K562 (cell line): ENCODE measurements around the gene S100G.

Experiments
- BHLHE40 ChIP-seq: IDR thresholded peaks from 2 replicates; pipeline ENCODE4 v1.6.1; 2011; ENCODE audit warnings: low read length, improper control_type of control experiment
- FOXK1 ChIP-seq: sonication (generic); formaldehyde crosslinking; IDR thresholded peaks from 2 replicates; pipeline ENCODE4 v1.8.0; 2022; ENCODE audit warnings: missing genetic modification reagents, mild to moderate bottlenecking, borderline replicate concordance
- HDAC1 ChIP-seq, 2 experiments: fragments of 450-650 bp; IDR thresholded peaks; 2 replicates each; pipeline ENCODE4 v1.6.1; 2016 to 2017; ENCODE audit warnings: inconsistent platforms in 1 of 2, mild to moderate bottlenecking in 1 of 2, moderate library complexity in 1 of 2
- JUN ChIP-seq, 2 experiments: sonication (generic) in 1 of 2; formaldehyde crosslinking in 1 of 2; IDR thresholded peaks; 2 replicates each; pipeline versions ENCODE4 v1.6.1 to v1.8.0; 2012 to 2022; ENCODE audit warnings: borderline replicate concordance in 2 of 2, mild to moderate bottlenecking in 2 of 2, improper control_type of control experiment in 1 of 2, low read depth in 1 of 2, low read length in 1 of 2, missing genetic modification reagents in 1 of 2
- KDM5B ChIP-seq: fragments of 200-600 bp; sonication (generic); IDR thresholded peaks from 2 replicates; pipeline ENCODE4 v1.6.1; 2012; ENCODE audit warnings: low read depth, mild to moderate bottlenecking, moderate library complexity, low read length, control low read depth, inconsistent platforms; ENCODE audit not compliant: insufficient replicate concordance
- MEF2A ChIP-seq: IDR thresholded peaks from 2 replicates; pipeline ENCODE4 v1.6.1; 2011; ENCODE audit warnings: low read depth, mild to moderate bottlenecking, low read length, moderate library complexity; ENCODE audit not compliant: control insufficient read depth
- TAF7 ChIP-seq: fragments of 450-650 bp; IDR thresholded peaks from 2 replicates; pipeline ENCODE4 v1.6.1; 2016; ENCODE audit warnings: missing genetic modification characterization, missing compliant biosample characterization
- ZKSCAN1 ChIP-seq: fragments of 150-350 bp; IDR thresholded peaks from 2 replicates; pipeline ENCODE4 v1.6.1; 2016; ENCODE audit warnings: low read depth, low read length
- ZNF263 ChIP-seq: sonication (generic); formaldehyde crosslinking; IDR thresholded peaks from 2 replicates; pipeline ENCODE4 v1.8.0; 2022; ENCODE audit warnings: mild to moderate bottlenecking, missing genetic modification reagents, borderline replicate concordance
- ZNF354B ChIP-seq: fragments of 250-450 bp; sonication (Bioruptor Pico); IDR thresholded peaks from 2 replicates; pipeline ENCODE4 v1.4.0; 2020
- TF ChIP-seq, protein P1 (sequence below): sonication (generic); formaldehyde crosslinking; IDR thresholded peaks from 2 replicates; pipeline ENCODE4 v1.9.0; 2022; ENCODE audit warnings: mild to moderate bottlenecking, missing genetic modification reagents
- TF ChIP-seq, protein P2 (sequence below), 3 experiments: IDR thresholded peaks in 2 of 3; conservative IDR thresholded peaks in 1 of 3; 2 replicates each; pipeline ENCODE4 v1.5.1; 2011 to 2012; ENCODE audit warnings: low read length in 3 of 3, mild to moderate bottlenecking in 3 of 3, control low read depth in 2 of 3, improper control_type of control experiment in 1 of 3, inconsistent platforms in 1 of 3, low read depth in 1 of 3, mixed read lengths in 1 of 3, moderate library complexity in 1 of 3; ENCODE audit not compliant: insufficient read depth in 2 of 3
- TF ChIP-seq, protein P3 (sequence below): fragments of 250-450 bp; sonication (Bioruptor Pico); IDR thresholded peaks from 2 replicates; pipeline ENCODE4 v1.5.0; 2021
- TF ChIP-seq, protein P4 (sequence below): IDR thresholded peaks from 2 replicates; pipeline ENCODE4 v1.6.1; 2012; ENCODE audit warnings: low read depth, low read length, improper control_type of control experiment, borderline replicate concordance

DNA sequence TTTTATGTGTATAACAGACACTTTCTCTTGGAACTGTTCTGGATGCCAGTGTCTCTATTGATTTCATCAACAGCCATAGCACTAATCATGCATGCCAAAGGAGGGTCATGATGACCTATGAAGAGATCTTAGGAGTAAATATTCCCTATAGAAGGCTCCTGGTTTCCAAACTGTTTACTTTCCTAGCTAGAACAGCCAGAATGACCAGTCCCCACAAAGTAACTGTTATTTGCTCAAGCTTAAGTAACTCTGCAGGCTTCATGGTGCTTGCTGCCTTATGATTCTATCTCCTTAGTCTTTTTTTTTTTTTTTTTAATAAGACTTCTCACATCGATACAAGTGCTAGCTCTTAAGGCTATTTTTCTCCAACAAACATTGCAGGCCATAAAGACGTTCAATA lies 12.4 kb downstream of the S100G start:
- TF ChIP-seq, protein P1, sequence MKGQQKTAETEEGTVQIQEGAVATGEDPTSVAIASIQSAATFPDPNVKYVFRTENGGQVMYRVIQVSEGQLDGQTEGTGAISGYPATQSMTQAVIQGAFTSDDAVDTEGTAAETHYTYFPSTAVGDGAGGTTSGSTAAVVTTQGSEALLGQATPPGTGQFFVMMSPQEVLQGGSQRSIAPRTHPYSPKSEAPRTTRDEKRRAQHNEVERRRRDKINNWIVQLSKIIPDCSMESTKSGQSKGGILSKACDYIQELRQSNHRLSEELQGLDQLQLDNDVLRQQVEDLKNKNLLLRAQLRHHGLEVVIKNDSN (CRISPR knock-in tag) = no peak
- TF ChIP-seq MEF2A = no peak
- no peak for TF ChIP-seq ZNF263
- TF ChIP-seq, protein P2, sequence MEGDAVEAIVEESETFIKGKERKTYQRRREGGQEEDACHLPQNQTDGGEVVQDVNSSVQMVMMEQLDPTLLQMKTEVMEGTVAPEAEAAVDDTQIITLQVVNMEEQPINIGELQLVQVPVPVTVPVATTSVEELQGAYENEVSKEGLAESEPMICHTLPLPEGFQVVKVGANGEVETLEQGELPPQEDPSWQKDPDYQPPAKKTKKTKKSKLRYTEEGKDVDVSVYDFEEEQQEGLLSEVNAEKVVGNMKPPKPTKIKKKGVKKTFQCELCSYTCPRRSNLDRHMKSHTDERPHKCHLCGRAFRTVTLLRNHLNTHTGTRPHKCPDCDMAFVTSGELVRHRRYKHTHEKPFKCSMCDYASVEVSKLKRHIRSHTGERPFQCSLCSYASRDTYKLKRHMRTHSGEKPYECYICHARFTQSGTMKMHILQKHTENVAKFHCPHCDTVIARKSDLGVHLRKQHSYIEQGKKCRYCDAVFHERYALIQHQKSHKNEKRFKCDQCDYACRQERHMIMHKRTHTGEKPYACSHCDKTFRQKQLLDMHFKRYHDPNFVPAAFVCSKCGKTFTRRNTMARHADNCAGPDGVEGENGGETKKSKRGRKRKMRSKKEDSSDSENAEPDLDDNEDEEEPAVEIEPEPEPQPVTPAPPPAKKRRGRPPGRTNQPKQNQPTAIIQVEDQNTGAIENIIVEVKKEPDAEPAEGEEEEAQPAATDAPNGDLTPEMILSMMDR (IDR thresholded peaks at IDR 0.05 in 2 of 3, conservative IDR thresholded peaks at IDR 0.05 in 1 of 3; ENCODE audit: insufficient read depth in 2 of 3, low read depth in 1 of 3, low read length in 3 of 3) = no peak
- TF ChIP-seq KDM5B = no peak
- no peak for TF ChIP-seq ZKSCAN1
- TF ChIP-seq FOXK1 (CRISPR knock-in tag) = no peak
- TF ChIP-seq JUN (IDR thresholded peaks at IDR 0.05; ENCODE audit: borderline replicate concordance, low read depth, low read length) = no peak
- TF ChIP-seq JUN (CRISPR knock-in tag; IDR thresholded peaks at IDR 0.05; ENCODE audit: borderline replicate concordance) = no peak
- TF ChIP-seq, protein P3, sequence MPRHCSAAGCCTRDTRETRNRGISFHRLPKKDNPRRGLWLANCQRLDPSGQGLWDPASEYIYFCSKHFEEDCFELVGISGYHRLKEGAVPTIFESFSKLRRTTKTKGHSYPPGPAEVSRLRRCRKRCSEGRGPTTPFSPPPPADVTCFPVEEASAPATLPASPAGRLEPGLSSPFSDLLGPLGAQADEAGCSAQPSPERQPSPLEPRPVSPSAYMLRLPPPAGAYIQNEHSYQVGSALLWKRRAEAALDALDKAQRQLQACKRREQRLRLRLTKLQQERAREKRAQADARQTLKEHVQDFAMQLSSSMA = no peak
- no peak for TF ChIP-seq HDAC1 (IDR thresholded peaks at IDR 0.05)
- TF ChIP-seq ZNF354B (CRISPR knock-in tag) = no peak
- TF ChIP-seq TAF7 = no peak
- TF ChIP-seq, protein P4, sequence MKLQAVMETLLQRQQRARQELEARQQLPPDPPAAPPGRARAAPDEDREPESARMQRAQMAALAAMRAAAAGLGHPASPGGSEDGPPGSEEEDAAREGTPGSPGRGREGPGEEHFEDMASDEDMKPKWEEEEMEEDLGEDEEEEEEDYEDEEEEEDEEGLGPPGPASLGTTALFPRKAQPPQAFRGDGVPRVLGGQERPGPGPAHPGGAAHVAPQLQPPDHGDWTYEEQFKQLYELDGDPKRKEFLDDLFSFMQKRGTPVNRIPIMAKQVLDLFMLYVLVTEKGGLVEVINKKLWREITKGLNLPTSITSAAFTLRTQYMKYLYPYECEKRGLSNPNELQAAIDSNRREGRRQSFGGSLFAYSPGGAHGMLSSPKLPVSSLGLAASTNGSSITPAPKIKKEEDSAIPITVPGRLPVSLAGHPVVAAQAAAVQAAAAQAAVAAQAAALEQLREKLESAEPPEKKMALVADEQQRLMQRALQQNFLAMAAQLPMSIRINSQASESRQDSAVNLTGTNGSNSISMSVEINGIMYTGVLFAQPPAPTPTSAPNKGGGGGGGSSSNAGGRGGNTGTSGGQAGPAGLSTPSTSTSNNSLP = no peak
- TF ChIP-seq BHLHE40 = no peak
